ENCODE data around the gene FAM25G.
"Not testable (repeated sequence)": the region's sequence is repeated elsewhere in the genome, so short reads cannot be mapped to it uniquely, and the experiment has no call there.

The FAM25G gene

GRCh38 chr10:47462577-47463358 lies 28.7 kb downstream of the FAM25G start:
- H3K27ac ChIP-seq, result not testable (repeated sequence)

- peak; percentile 55 for TF ChIP-seq CTCF (conservative IDR thresholded peaks at IDR 0.05)
- peak overlapping the region; percentile 28; the same call in 1 of the 2 replicates for H3K27ac ChIP-seq
Observed at GRCh38 chr10:47461261-47461687, 30.2 kb downstream of the FAM25G start.

- TF ChIP-seq ZFX (IDR thresholded peaks at IDR 0.05) (no peak), CTCF (conservative IDR thresholded peaks at IDR 0.05) (no peak)
- H3K27ac ChIP-seq, result no peak overlapping the region
Observed at GRCh38 chr10:47458466-47459154, 32.9 kb downstream of the FAM25G start.

DNA sequence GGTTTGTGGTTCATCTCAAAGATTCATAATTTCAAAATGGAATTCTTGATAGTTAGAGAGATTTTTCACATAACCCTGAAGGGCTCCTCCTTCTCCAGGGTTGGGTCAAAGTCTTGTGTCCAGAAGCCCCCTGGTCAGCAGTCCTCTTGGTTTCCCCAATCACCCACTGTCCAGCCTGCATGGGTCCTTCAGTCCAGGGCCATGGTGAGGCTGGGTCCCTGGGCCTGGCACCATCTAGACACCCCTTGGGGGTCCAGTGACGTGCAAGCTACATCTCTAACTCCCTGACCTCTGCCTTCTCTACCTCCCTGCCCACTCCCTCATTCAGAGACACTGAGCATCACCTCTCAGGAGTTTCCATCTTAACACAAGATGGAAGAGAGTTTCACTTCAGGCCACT lies 33.7 kb downstream of the FAM25G start:
- H3K27ac ChIP-seq, result no peak overlapping the region
- TF ChIP-seq CTCF (conservative IDR thresholded peaks at IDR 0.05) (no peak), ZFX (IDR thresholded peaks at IDR 0.05) (no peak)

DNA sequence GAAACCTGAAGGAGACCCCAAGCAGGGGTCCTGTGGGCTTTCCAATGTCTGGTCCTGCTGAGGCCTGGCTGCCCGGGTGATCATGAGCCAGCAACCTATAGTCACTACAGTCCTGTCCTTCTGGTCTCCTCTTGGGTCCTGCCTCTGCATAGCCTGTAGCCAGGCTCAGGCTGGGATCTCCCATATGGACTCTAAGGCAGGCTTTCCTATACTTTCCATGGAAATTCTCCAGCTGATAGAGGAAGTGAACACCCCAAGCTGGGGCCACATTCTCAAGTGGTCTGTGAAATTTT lies 34.0 kb downstream of the FAM25G start:
- TF ChIP-seq CTCF (conservative IDR thresholded peaks at IDR 0.05) (no peak), ZFX (IDR thresholded peaks at IDR 0.05) (no peak)
- H3K27ac ChIP-seq, result no peak overlapping the region

GRCh38 chr10:47456794-47457527 lies 34.5 kb downstream of the FAM25G start:
- no peak for TF ChIP-seq CTCF (conservative IDR thresholded peaks at IDR 0.05)
- TF ChIP-seq ZFX (IDR thresholded peaks at IDR 0.05), result no peak
- no peak overlapping the region for H3K27ac ChIP-seq

DNA sequence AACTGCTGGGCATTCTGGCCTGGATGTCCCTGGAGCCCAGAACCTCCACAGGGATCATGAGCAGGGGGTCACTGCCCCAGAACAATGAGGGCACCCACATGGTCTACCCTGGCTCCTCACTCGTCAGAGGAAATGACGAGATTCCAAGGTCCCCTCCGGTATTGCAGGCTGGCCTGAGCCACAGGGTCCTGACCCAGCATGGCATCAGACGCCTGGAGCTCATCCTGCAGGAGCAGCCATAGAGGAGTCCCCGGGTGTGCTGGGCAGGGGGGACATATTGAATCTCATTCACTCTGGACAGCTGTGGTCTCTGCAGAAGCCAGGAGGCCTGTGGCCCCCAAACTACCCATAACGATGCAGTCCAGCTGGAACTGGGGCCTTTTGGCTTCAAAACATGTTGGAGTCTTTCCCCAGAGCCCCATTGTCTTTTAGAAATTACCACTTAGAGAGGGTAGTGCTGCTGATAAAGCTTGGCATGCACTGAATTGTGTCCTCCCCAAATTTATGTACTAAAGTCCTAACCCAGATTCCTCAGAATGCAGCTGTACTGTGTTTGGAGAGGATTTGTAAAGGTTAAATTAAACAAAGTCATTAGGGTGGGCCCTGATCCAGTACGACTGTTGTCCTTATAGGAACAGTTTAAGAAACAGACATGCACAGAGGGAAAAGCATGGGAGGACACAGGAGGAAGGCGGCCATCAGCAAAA lies 35.3 kb downstream of the FAM25G start:
- no peak for TF ChIP-seq ZFX (IDR thresholded peaks at IDR 0.05)
- H3K27ac ChIP-seq, result no peak overlapping the region

GRCh38 chr10:47455350-47456078 lies 36.0 kb downstream of the FAM25G start:
- not testable (repeated sequence) for H3K27ac ChIP-seq

Measured in C4-2B (cell line).